ENCODE results near the gene MMP19.

The MMP19 gene

DNA sequence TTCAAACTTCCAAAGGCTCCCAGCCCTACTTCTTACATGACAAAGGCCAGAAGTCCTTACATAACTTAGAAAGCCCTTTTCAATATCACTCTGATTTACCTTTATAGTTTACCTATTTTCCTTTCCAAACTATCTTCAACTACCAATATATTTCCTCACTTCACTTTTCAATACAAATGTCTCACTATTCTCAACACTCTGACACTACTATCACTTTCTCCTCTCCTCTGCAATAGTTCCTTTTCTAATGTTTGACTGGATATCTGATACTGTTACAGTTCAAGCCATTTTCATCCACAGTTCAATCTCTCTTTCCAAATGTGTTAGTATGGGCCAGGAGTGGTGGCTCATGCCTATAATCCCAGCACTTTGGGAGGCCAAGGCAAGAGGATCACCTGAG is 28.5 kb downstream of the MMP19 start:
- no peak for DNase-seq (ENCODE audit: low read depth)

DNA sequence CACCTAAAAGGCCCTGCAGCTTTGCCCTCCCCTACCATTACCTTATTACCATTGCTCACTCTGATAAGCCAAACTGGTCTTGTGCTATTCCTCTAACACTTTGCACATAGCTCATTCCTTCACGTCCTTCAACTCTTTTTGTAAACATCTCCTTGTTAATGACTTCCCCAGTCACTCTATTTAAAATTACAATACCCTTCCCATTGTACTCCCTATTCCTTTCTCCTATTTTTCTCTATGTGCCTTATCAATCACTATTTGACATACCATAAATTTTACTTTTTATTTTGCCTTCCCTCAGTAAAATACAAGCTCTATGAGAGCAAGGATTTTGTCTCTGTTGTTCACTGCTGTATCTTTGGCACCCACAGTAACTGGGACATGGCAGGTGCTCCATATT is 30.6 kb downstream of the MMP19 start:
- DNase-seq (ENCODE audit: low read depth) = no peak

DNA sequence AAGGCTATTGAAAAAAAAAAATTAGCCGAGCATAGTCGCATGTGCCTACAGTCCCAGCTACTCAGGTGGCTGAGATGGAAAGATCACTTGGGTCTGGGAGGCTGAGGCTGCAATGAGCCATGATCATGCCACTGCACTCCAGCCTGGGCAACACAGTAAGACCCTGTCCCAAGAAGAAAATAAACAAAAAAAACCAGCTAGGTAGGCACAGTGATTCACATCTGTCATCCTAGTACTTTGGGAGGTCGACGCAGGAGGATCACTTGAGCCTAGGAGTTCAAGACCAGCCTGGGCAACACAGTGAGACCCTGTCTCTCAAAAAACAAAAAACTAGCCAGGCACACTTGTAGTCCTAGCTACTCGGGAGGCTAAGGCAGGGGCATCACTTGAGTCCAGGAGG is 33.5 kb downstream of the MMP19 start:
- DNase-seq (ENCODE audit: low read depth) = no peak

DNA sequence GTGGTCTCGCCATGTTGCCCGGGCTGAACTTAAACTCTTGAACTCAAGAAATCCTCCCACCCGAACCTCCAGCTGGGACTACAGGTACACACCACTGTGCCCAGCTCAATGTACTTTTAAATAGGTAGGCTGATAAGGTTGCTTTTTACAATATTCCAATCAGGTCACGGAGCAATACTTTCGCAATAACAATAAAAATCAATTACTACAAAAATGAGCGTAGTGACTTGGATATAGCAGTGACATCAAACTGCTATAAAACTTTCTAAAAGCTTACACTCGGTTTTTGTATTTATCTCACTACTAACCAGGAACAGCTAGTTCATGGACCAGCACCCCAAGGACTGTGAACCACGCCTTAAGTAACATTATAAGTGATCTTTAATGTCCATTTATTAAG is 35.8 kb downstream of the MMP19 start:
- no peak for DNase-seq (ENCODE audit: low read depth)

DNA sequence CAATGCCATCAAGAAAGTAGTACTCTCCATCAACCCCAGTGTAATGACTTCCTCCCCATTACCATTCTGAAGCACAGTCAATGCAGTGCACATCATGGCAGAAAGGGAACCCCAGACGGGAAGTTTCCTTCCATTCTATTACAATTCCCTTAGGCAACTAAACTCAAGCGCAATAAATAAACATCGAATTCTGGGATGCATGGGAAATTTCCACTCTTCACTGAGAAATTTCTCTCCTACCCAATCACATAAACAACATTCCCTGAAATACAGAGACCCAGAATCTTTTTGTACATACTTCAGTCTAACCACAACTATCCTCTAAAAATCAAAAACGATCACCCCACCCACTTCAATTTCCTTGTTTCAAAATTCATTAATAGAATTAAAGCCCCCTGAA is 45.2 kb downstream of the MMP19 start:
- no peak for DNase-seq (ENCODE audit: low read depth)

DNA sequence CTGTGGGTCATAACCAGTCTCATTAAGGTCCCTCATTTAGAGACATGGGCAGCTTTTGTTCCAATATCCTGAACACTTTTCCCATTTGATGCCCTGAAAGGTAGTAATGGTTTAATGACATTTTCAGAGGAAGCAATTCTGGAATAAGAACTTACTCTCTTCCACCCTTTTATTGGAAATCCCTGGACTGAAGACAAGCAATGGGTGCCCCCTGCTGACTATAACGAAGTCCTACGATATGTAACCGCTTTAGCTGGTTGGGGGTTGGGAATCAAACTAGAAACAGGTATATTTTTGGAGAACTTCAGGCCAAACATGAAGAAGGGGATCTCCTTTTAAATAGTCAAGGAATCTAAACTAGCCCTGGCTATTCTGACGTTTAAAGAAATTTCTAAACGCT is 45.7 kb downstream of the MMP19 start:
- no peak for DNase-seq (ENCODE audit: low read depth)

DNA sequence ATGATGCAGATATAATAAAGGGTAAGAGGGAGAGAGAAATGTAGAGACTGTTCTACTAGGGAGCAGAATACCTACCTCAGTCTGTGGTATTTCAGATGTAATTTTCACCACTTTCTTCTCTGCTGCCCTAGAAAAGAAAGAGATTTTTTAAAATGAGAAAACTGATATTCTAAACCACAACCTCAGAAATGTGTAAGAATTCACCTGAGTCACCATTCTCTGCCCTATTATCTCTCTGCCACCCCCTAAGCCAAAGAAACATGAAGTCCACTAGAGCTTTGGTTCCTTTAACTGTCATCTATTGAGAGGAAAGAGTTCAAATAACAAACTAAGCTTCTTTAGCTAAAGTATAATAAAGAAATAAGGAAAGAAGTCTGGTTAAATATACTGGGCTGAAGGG is 46.8 kb downstream of the MMP19 start:
- no peak for DNase-seq (ENCODE audit: low read depth)

DNA sequence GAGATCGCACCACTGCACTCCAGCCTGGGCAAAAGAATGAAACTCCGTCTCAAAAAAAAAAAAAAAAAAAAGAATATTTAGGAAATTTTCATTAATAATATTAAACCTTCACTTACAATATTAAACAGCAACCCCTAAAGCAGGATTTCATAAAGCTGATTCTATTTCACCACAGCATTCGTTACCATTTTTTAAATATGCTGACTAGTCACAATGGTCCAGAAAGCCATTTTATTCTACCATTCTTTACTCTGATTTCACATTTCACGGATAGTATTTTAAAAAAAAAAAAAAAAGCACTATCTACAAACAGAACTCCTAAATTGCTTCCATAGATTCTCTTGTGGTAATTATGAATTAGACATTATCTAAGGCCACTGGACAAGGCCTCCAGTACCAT is 52.8 kb downstream of the MMP19 start:
- DNase-seq (ENCODE audit: low read depth) = no peak

DNA sequence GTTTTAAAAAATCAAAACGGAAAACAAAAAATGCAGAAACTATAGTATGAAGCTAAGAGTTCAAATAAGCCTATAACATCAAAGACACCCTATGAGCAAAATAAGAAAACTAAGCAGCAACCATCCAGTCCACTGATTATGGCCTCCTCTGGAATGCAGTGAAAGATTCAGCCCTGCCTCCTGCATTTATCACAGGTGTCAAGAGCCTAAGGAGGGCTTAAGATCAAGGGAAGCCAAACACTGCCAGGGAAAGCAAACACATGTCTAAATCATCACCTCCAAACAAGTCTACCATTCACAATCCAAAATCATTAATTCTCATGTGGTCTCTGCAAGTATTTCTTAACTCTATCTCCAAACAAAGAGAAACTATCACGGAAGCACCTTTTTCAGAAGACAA is 53.6 kb downstream of the MMP19 start:
- DNase-seq (ENCODE audit: low read depth) = no peak

DNA sequence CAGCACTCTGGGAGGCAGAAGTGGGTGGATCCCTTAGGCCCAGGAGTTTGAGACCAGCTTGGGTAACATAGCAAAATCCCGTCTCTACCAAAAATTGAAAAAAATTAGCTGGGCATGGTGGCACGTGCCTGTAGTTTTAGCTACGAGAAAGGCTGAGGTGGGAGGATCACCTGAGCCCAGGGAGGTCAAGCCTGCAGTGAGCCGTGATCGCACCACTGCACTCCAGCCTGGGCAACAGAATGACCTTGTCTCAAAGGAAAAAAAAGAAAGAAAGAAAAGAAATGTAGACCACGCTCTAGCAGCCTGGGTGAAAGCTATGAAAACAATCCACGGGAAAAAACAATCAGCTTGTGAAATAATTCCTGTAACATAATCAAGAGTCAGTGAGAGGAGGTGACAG is 54.2 kb downstream of the MMP19 start:
- DNase-seq (ENCODE audit: low read depth) = no peak
